ENCODE measurements around the gene ZC3H12A. TPM values are rescaled to one million over a fixed set of nuclear protein-coding genes. Genes with fewer than 3 reads are reported as not detected.
A peak's percentile ranks its signal among the peaks of the same experiment; 100 is the strongest.
"Not testable (repeated sequence)": the region's sequence is repeated elsewhere in the genome, so short reads cannot be mapped to it uniquely, and the experiment has no call there.

The ZC3H12A gene
- total RNA-seq, 1 donor from 2014 or later: 0.41 TPM

DNA sequence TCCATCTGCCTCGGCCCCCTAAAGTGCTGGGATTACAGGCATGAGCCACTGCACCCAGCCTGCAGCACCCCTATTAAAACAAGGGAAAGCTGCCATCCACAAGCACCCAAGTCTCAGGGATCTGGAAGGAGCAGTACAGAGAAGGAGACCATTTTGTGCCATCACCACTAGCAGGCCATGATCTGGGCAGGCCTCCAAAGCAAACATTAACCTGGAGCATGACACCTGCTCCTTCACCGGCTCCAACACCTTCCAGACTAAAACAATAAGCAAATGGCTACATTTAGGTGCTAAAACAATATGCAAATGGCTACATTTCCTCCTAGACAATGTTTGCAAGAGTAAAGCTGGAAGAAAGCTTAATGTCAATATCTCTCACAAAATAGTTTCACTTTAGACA lies 23.5 kb downstream of the ZC3H12A start:
- DNase-seq (ENCODE audit: low spot score in 2 of 2): no peak
- no peak for FAIRE-seq

DNA sequence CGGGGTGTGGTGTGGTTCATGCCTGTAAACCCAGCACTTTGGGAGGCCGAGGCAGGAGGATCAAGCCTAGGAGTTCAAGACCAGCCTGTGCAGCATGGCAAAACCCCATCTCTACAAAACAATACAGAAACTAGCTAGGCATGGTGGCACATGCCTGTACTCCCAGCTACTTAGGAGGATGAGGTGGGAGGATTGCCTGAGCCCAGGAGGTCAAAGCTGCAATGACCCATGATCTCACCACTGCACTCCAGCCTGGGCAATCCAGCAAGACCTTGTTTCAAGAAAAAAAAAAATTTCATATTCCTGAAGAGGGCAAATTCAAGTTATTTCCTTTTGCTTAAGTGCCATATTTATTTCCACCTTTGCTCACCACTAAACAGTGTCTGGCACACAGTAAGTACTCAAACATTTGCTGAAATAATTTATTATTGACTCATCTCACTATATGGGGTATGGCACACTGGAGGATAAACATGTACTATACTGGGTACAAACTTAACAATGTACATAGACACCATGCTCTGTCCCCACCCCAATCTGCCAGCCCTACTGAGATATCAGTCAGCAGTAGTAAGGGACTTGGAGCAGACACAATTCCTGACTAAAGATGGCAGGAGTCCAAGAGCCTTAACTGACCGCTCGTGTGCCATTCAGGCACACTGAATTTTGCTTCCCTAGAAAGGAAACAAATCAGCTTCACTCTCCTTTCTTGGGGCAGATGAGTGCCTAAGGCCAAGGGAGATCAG lies 24.7 kb downstream of the ZC3H12A start:
- DNase-seq (ENCODE audit: low spot score in 2 of 2): peak in 1 of 2 donors; percentile 11
- FAIRE-seq: no peak

DNA sequence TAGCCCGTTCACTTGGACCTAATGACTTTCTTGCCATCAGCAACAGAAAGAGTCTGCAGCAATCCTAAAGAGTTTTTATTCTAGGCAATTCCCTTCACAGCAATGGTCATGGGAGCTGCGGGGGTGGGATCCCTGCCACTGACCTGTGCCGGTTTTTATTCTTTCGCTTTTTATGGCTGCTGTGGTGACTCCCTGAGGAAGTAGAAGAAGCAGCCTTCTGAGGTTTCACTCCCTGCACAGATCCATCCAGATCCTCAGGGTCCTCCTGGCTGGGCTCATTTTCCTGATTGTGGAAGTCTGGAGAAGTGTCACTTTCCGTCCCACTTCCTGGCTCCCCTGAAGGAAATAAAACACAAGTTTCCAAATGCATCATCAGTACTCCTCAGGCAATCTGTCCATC lies 27.3 kb downstream of the ZC3H12A start:
- FAIRE-seq (no peak), DNase-seq (ENCODE audit: low spot score in 2 of 2) (no peak)

DNA sequence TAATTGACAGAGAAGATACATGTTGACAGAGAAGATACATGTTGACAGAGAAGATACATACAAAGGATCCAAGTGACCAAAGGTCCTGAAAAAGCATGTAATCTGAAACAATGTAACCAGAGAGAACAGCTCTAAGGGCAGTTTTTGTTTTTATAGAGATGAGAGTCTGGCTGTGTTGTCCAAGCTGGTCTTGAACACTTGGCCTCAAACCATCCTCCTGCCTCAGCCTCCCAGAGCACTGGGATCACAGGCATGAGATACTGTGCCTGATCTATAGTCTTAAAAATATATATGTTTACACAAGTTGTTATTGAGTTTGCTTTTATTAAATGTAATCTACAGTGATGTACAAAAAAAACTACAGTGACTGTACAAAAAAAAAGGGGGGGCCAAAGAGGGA lies 27.7 kb downstream of the ZC3H12A start:
- DNase-seq (ENCODE audit: low spot score in 2 of 2): no peak
- no peak for FAIRE-seq

DNA sequence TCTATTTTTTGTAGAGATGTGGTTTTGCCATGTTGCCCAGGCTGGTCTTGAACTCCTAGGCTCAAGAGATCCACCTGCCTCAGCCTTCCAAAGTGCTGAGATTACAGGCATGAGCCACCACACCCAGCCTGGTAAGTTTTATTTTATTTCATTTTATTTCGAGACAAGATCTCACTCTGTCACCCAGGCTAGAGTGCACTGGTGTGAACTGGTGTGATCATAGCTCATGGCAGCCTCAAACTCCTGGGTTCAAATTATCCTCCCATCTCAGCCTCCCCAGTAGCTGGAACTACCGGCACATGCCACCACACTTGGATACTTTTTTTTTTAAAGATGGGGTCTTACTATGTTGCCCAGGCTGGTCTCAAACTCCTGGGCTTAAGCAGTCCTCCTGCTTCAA lies 28.4 kb downstream of the ZC3H12A start:
- FAIRE-seq; DNase-seq (ENCODE audit: low spot score in 2 of 2): not testable (repeated sequence)

DNA sequence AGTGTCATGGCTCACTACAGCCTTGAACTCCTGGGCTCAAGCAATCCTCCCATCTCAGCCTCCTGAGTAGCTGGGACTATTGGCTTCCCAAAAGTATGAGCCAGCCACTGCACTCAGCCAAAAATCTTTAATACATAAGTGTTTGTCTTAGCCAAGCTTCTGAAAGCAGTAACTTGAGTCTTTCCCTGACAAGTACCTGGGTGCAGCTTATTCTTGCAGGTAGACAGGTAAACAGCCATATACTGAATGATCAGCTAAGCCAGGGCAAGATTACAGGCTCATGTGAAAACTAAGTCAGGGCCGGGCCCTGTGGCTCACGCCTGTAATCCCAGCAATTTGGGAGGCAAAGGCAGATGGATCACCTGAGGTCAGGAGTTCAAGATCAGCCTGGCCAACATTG lies 32.4 kb downstream of the ZC3H12A start:
- FAIRE-seq (no peak), DNase-seq (ENCODE audit: low spot score in 2 of 2) (no peak)

DNA sequence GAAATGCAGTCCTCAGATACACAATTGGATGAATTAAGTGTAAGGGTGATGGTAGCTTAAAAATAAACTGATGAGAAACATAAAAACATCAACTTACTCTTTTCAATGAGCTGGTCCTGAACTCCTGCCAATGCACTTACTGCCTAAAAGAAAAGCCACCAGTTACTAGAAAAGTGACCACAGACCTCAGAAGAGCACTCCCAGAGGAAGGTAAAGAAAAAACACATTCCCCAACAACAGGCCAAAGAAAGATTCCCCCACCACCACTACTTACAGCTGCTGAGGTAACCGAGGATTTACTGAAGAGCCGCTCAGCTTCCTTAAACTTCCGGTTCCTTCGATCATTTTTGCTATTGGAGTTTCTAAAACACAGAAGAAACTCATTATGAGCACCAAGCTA lies 34.8 kb downstream of the ZC3H12A start:
- no peak for DNase-seq (ENCODE audit: low spot score in 2 of 2)
- no peak for FAIRE-seq

DNA sequence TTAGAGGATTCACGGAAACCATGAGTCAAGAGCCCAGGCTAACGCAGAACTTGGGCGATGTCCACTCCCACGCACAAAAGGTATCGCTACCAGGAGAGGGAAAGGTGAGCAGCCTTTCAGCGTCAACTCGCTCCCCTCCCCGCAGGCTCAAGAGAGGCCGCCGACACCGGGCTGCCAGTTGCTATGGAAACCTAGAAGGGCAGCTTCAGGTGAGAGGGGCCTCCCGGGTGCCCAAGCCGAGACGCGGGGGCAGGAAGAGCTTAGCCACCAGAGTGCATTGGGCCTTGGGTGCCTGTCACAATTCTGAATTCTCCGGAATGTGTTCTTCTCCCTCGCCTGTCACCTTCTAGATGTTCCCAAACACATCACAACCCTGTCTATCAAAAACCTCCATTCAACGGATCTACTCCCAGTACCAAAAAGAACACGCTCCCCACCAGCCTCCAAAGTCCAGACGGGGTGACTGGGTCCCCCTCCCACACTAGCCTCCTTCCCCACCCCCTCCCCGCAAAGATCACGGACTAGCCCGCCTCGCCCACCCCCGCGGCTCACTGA lies 39.5 kb downstream of the ZC3H12A start:
- FAIRE-seq: no peak
- peak; percentile 31 to 41 for DNase-seq (ENCODE audit: low spot score in 2 of 2)

DNA sequence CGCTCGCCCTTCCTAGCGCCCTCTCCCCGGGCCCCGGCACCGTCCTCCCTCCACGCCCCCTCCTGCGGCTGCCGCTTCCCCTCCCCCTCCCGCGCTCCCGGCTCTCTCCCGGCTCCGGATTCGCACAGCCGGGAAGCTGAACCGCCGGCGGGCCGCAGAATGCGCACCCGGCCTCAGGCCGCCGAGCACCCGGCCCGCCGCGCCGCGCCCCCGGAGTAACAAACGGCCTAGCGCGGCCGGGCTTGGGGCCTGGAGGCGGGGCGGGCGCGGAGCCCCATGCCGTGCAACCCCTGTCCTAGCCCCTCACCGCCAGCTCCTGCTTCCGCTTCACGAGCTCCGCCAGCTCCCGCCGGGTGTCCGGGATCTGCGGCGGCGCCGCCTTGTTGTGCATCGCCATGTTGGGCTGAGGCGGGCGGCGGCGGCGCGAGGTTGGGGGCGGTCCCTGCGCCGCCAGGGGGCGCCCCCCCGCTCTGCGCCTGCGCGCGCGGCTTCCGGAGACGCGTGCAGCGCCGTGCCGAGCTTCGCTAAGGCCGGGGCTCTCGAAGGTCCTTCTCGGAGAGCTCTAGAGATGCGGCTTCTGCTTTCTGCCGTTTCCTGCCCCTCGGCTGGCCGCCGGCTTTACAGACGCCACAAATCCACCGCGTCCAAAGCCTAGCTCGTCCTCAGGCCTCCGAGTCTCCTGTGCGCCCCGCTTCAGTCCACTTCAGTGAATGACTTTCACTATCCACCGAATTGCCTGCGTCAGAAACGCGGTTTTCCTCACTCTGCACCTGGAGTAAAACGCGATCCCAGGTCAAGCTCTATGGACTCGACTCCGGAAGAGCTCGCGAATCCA lies 40.2 kb downstream of the ZC3H12A start, which contains the start of gene MEAF6:
Gene MEAF6 (minus strand): TSS at position 417 of the 835 bp plus-strand sequence. CDS start 20 bp downstream, at position 397.
- no peak for FAIRE-seq

DNA sequence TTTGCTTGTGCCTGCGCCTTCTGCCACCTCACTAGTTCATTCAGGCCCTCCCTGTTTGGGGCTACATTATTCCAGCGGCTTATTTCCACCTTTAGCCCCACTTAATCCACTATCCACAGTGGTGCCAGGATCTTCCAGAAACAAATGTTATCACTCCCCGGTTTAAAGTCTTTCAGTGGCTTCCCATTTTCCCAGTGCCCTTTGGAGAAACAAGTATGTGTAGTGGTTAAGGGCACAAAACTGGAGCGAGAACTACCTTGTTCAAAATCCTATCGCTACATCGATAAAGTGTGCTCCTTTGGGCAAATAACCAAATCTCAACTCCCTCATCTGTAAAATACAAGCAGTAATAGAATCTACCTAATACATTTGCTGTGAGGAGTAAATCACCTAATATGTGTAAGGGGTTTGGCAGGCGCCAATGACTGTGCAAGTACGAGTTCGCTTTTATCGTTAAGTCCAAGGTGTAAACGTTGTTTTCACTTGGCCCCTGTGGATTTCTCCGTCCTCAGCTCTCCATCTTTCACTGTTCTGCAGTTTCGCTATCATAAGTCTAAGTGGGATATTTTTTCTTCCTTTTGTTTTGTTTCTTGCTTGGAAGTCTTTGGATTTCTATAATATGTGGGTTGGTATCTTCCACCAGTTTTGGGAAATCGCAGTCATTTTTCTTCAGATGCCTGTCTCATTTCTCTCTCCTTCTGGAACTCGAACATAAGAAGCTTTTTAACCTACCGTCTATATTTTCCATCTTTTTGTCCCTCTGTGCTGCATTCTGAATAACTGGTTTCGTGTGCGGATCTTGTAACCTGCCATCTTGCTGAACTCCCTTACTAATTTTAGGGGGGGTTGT lies 41.0 kb downstream of the ZC3H12A start:
- FAIRE-seq (no peak), DNase-seq (ENCODE audit: low spot score in 2 of 2) (no peak)

More for the DNA sequence above, 40.2 kb downstream of the ZC3H12A start, which contains the start of gene MEAF6:
- peak; percentile 88 to 92 for DNase-seq (ENCODE audit: low spot score in 2 of 2)

DNA sequence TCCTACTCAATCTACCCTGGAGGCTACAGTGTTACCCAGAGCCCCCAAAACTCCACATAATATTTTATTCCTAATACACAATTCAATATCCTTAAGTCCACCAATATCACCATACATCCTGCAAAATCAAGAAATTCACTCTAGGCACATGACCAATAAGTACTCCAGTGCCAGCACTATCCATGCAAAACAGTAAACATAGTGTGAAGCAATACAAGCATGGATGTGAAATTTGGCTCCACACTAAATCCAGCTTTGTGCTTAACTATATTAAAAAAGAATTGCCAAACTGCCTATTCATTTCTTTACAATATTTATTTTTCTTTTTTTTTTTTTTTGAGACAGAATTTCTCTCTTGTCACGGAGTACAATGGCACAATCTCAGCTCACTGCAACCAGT lies 43.2 kb downstream of the ZC3H12A start:
- DNase-seq (ENCODE audit: low spot score in 2 of 2): no peak
- FAIRE-seq: no peak

DNA sequence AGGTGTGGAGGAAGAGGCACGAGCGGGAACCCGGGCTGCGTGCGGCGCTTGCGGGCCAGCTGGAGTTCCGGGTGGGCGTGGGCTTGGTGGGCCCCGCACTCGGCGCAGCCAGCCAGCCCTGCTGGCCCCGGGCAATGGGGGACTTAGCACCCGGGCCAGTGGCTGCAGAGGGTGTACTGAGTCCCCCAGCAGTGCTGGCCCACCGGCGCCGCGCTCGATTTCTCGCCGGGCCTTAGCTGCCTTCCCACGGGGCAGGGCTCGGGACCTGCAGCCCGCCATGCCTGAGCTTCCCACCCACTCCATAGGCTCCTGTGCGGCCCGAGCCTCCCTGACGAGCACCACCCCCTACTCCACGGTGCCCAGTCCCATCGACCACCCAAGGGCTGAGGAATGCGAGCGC lies 43.9 kb downstream of the ZC3H12A start:
- DNase-seq (ENCODE audit: low spot score in 2 of 2); FAIRE-seq: not testable (repeated sequence)

DNA sequence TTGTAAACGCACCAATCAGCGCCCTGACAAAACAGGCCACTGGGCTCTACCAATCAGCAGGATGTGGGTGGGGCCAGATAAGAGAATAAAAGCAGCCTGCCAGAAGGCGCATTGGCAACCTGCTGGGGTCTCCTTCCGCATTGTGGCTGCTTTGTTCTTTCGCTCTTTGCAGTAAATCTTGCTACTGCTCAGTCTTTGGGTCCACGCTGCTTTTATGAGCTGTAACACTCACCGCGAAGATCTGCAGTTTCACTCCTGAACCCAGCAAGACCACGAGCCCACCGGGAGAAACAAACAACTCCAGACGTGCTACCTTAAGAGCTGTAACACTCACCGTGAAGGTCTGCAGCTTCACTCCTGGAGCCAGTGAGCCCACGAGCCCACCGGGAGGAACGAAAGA lies 44.5 kb downstream of the ZC3H12A start:
- not testable (repeated sequence) for FAIRE-seq; DNase-seq (ENCODE audit: low spot score in 2 of 2)

DNA sequence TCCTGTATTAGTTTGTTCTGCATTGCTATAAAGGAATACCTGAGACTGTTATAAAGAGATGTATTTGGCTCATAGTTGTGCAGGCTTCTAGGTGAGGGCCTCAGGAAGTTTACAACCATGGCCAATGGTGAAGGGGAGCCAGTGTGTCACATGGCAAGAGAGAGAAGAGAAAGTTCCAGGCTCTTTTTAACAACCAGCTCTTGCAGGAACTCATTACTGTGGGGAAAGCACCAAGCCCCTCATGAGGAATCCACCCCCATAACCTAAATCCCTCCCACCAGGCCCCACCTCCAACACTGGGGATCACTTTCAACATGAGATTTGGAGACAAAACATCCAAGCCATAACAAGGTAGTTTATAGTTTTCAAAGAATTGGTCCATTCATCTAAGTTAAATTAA lies 45.2 kb downstream of the ZC3H12A start:
- DNase-seq (ENCODE audit: low spot score in 2 of 2) (no peak), FAIRE-seq (no peak)

DNA sequence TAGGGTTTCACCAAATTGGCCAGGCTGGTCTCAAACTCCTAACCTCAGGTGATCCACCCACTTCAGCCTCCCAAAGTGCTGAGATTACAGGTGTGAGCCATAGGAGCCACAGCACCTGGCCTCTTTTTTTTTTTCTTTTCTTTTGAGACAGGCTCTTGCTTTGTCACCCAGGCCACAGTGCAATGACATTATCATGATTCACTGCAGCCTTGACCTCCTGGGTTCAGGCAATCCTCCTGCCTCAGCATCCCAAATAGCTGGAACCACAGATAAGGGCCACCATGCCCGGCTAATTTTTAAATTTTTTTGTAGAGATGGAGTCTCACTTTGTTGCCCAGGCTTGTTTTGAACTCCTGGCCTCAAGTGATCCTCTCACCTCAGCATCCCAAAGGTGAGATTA lies 55.5 kb downstream of the ZC3H12A start:
- not testable (repeated sequence) for FAIRE-seq; DNase-seq (ENCODE audit: low spot score in 2 of 2)

DNA sequence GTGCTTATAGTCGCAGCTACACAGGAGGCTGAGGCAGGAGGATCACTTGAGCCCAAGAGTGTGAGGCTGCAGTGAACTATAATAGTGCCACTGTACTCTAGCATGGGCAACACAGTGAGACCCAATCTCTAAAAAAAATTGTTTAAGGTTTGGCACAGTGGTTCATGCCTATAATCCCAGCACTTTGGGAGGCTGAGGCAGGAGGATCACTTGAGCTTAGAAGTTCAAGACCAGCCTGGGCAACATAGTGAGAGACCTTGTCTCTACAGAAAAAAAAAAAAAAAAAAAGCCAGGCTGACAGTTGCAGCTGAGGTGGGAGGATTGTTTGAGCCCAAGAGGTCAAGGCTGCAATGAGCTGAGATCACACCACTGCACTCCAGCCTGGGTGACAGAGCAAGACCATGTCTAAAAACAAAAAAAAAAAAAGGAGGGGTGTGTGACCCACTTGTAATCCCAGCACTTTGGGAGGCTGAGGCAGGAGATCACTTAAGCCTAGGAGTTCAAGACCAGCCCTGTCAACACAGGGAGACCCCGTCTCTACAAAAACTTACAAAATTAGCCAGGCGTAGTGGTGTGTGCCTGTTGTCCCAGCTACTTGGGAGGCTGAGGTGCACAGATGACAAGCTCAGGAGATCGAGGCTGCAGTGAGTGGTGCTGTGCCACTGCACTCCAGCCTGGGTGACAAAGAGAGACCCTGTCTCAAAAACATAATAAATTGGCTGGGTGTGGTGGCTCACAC lies 58.2 kb downstream of the ZC3H12A start:
- not testable (repeated sequence) for FAIRE-seq; DNase-seq (ENCODE audit: low spot score in 2 of 2)

DNA sequence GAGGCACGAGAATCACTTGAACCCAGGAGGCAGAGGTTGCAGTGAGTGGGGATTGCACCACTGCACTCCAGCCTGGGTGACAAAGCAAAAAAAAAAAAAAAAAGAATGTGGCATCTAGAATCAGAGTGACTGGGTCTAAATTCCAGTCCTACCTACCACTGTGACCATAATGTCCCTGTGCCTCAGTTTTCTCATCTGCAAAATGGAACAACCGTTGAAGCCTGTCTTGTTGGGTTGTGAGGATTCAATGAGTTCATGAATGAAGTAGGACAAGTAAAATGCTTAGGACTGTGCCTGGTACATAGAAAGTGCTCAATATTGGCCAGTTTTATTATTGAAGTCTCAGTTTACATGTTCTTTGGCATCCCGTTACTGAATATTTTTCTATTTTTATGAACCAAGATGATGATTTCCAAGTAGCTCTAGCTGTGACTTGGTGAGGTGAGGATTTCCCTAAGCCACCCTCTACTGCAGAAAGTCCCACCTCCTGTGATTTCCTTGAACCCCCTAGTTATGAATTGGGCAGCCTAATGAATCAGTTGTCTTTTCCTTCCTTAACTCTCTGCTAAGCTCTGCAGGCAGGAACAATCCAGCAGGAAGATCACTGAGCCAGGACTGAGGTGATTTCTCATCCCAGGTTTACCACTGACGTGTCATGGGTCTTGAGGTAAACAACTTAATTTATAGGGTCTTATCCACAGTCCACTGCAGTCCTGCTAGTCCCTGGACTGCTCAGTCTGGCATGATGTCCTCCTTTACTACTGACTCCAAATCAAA lies 59.1 kb downstream of the ZC3H12A start:
- DNase-seq (ENCODE audit: low spot score in 2 of 2) (no peak), FAIRE-seq (no peak)
